Breast epithelium (tissue), 3 donors: ENCODE results near the gene ODAD3.

Experiments used
- CTCF ChIP-seq, 3 donors: fragments of 450-650 bp; IDR thresholded peaks; one replicate each; pipeline ENCODE4 v1.5.1; 2016 to 2017; ENCODE audit warnings: antibody characterized with exemption in 3 of 3, mild to moderate bottlenecking in 3 of 3, moderate library complexity in 3 of 3
- POLR2A ChIP-seq: fragments of 450-650 bp; IDR thresholded peaks from one replicate; pipeline ENCODE4 v1.6.1; 2016; ENCODE audit warnings: antibody characterized with exemption, mild to moderate bottlenecking, moderate library complexity
- POLR2AphosphoS5 ChIP-seq, 3 donors: sonication (generic); formaldehyde crosslinking; IDR thresholded peaks; one replicate each; pipeline ENCODE4 v1.6.1; 2017; ENCODE audit warnings: antibody characterized with exemption in 3 of 3

- TF ChIP-seq CTCF (IDR thresholded peaks at IDR 0.05) (no peak), POLR2AphosphoS5 (IDR thresholded peaks at IDR 0.05) (no peak), POLR2A (no peak)
These were observed 241 bp downstream of the ODAD3 start for GRCh38 chr19:11434703-11435056.
